HL-60 (cell line): ENCODE results near the gene EFR3B.

Experiments
- DNase-seq, 2 experiments: peaks; one replicate each; pipeline ENCODE4 v3.0.0-alpha.2; 2010 to 2020; ENCODE audit warnings: low read depth in 1 of 2, low spot score in 1 of 2
- H3K27ac ChIP-seq: fragments of 250-450 bp; sonication (Bioruptor Pico); replicated peaks from 2 replicates; pipeline ENCODE4 v1.5.1; 2020; ENCODE audit warnings: mild to moderate bottlenecking, moderate library complexity
- H3K27me3 ChIP-seq: fragments of 250-450 bp; sonication (Bioruptor Pico); 2 replicates; pipeline ENCODE4 v1.5.1; 2021; ENCODE audit warnings: mild to moderate bottlenecking, moderate library complexity; ENCODE audit not compliant: insufficient read depth, poor library complexity, severe bottlenecking
- H3K4me3 ChIP-seq: replicated peaks from 2 replicates; pipeline ENCODE4 v1.5.1; 2011; ENCODE audit warnings: mild to moderate bottlenecking, control low read depth, low read length; ENCODE audit not compliant: insufficient read depth
- CTCF ChIP-seq: IDR thresholded peaks from one replicate; pipeline ENCODE4 v1.5.1; 2011; ENCODE audit warnings: low read length, control low read depth, inconsistent platforms; ENCODE audit not compliant: insufficient read depth
- GABPA ChIP-seq: IDR thresholded peaks from 2 replicates; pipeline ENCODE4 v1.6.1; 2012; ENCODE audit warnings: low read depth
- POLR2AphosphoS5 ChIP-seq: IDR thresholded peaks from 2 replicates; pipeline ENCODE4 v1.6.1; 2012; ENCODE audit warnings: low read depth
- SPI1 ChIP-seq: IDR thresholded peaks from 2 replicates; pipeline ENCODE4 v1.6.1; 2012; ENCODE audit warnings: low read depth, mild to moderate bottlenecking, borderline replicate concordance
- TF ChIP-seq, protein P1 (sequence below): IDR thresholded peaks from 2 replicates; pipeline ENCODE4 v1.6.1; 2012; ENCODE audit warnings: low read depth; ENCODE audit not compliant: insufficient replicate concordance

EFR3B gene

DNA sequence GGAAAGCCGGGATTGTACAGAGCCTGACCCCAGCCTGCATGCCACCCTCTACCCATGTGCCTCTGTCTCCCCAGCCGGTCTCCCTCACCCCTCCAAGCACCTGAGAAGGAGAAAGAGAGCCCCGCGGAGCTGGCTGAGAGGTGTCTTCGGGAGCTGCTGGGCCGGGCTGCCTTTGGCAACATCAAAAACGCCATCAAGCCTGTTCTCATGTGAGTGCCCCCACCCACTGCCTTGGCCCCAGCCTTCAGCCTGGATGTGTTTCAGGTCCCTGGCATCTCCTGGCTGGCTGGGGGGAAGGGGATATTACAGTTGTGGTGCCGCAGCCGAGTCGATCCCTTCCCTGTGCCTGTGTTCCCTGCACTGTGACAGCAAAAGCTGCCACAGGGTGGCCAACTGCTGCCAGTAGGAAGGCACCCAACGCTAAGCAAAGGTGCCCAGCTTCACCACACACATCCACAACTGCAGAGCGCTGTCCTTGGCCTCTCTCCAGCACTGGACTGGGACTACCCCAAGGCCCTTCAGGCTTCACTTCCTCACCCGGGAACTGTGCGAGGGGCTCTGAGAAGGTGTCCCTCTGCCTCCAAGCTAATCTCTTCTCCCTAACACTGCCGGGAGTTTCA lies 88.1 kb downstream of the EFR3B start:
- Histone ChIP-seq H3K4me3 (no peak overlapping the region), H3K27ac (no peak overlapping the region), H3K27me3 (peaks cover 45% of the 10 kb centered on the region)
- TF ChIP-seq, protein P1, sequence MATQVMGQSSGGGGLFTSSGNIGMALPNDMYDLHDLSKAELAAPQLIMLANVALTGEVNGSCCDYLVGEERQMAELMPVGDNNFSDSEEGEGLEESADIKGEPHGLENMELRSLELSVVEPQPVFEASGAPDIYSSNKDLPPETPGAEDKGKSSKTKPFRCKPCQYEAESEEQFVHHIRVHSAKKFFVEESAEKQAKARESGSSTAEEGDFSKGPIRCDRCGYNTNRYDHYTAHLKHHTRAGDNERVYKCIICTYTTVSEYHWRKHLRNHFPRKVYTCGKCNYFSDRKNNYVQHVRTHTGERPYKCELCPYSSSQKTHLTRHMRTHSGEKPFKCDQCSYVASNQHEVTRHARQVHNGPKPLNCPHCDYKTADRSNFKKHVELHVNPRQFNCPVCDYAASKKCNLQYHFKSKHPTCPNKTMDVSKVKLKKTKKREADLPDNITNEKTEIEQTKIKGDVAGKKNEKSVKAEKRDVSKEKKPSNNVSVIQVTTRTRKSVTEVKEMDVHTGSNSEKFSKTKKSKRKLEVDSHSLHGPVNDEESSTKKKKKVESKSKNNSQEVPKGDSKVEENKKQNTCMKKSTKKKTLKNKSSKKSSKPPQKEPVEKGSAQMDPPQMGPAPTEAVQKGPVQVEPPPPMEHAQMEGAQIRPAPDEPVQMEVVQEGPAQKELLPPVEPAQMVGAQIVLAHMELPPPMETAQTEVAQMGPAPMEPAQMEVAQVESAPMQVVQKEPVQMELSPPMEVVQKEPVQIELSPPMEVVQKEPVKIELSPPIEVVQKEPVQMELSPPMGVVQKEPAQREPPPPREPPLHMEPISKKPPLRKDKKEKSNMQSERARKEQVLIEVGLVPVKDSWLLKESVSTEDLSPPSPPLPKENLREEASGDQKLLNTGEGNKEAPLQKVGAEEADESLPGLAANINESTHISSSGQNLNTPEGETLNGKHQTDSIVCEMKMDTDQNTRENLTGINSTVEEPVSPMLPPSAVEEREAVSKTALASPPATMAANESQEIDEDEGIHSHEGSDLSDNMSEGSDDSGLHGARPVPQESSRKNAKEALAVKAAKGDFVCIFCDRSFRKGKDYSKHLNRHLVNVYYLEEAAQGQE: no peak
- no peak for TF ChIP-seq SPI1
- TF ChIP-seq CTCF: no peak
- no peak for DNase-seq

- Histone ChIP-seq H3K4me3 (no peak overlapping the region), H3K27me3 (peaks cover 45% of the 10 kb centered on the region), H3K27ac (no peak overlapping the region)
- no peak for DNase-seq
- TF ChIP-seq SPI1 (no peak), GABPA (no peak), CTCF (no peak), POLR2AphosphoS5 (no peak)
- TF ChIP-seq, protein P1: no peak
Observed at GRCh38 chr2:25131253-25131566, 89.3 kb downstream of the EFR3B start.

GRCh38 chr2:25131567-25132298 lies 89.9 kb downstream of the EFR3B start:
- no peak for TF ChIP-seq GABPA
- TF ChIP-seq CTCF: no peak
- no peak for TF ChIP-seq POLR2AphosphoS5
- DNase-seq: no peak
- Histone ChIP-seq H3K4me3 (no peak overlapping the region), H3K27me3 (peaks cover 45% of the 10 kb centered on the region), H3K27ac (no peak overlapping the region)

- H3K4me3 ChIP-seq: no peak overlapping the region
- peaks cover 45% of the 10 kb centered on the region for H3K27me3 ChIP-seq
- no peak overlapping the region for H3K27ac ChIP-seq
- DNase-seq: no peak
- TF ChIP-seq POLR2AphosphoS5 (no peak), GABPA (no peak), SPI1 (no peak), CTCF (no peak)
- TF ChIP-seq, protein P1: no peak
Observed at GRCh38 chr2:25132299-25132635, 90.4 kb downstream of the EFR3B start.
